Natural killer cell treated with Interleukin-12 subunit alpha and Interleukin-12 subunit beta and Interleukin-15 and Interleukin-18, amount 100 ng/mL, for 72 hours (primary cell): Measurements from ENCODE around the gene ZBTB20. TPM values are rescaled to one million over a fixed set of nuclear protein-coding genes. Genes with fewer than 3 reads are reported as not detected.

Experiments used
- ATAC-seq, 2 donors: fragments of 150-1000 bp; cut with Tn5 transposase in 1 of 2; sonication (Bioruptor Pico), chemical (Tn5 transposase) in 1 of 2; 2 replicates each; pipeline ENCODE4 v1.10.0; 2021
- DNase-seq: peaks from one replicate; pipeline ENCODE4 v3.0.0; 2022; ENCODE audit warnings: low spot score
- H3K27ac Mint-ChIP-seq, 2 donors: 1 replicate in 1 of 2; 2 replicates in 1 of 2; pipeline ENCODE4 v1.8.0; 2022; ENCODE audit warnings: mixed read lengths in 2 of 2, mild to moderate bottlenecking in 1 of 2, moderate library complexity in 1 of 2
- H3K27me3 Mint-ChIP-seq, 2 donors: 1 replicate in 1 of 2; 2 replicates in 1 of 2; pipeline ENCODE4 v1.8.0; 2022; ENCODE audit warnings: mixed read lengths in 2 of 2
- H3K36me3 Mint-ChIP-seq: one replicate; pipeline ENCODE4 v1.8.0; 2022; ENCODE audit warnings: mixed read lengths
- H3K4me1 Mint-ChIP-seq, 2 donors: 1 replicate in 1 of 2; 2 replicates in 1 of 2; pipeline ENCODE4 v1.8.0; 2022; ENCODE audit warnings: low read depth in 2 of 2, mixed read lengths in 2 of 2, mild to moderate bottlenecking in 1 of 2
- H3K4me3 Mint-ChIP-seq: one replicate; pipeline ENCODE4 v1.8.0; 2022; ENCODE audit warnings: mixed read lengths
- H3K9me3 Mint-ChIP-seq: 2 replicates; pipeline ENCODE4 v1.8.0; 2022; ENCODE audit warnings: mixed read lengths
- total RNA-seq, 2 donors: library from RNA; stranded (reverse); gene quantifications; one replicate each; pipeline ENCODE4 v1.2.3, GENCODE V29; 2022

Gene ZBTB20
- total RNA-seq, 2 donors from 2014 or later = 8.7 to 14.2 TPM

- no peak for DNase-seq
- H3K9me3 Mint-ChIP-seq = no peaks in the 10 kb centered on the region
- no peak overlapping the region for H3K4me3 Mint-ChIP-seq
- no peak overlapping the region for H3K27ac Mint-ChIP-seq
- H3K36me3 Mint-ChIP-seq = no peaks in the 10 kb centered on the region
- H3K27me3 Mint-ChIP-seq = no peaks in the 10 kb centered on the region
- H3K4me1 Mint-ChIP-seq = peaks cover 0 to 4% of the 10 kb centered on the region in 2 donors
- no peak for ATAC-seq
These were observed 527.3 kb downstream of the ZBTB20 start for GRCh38 chr3:114619771-114620170.

DNA sequence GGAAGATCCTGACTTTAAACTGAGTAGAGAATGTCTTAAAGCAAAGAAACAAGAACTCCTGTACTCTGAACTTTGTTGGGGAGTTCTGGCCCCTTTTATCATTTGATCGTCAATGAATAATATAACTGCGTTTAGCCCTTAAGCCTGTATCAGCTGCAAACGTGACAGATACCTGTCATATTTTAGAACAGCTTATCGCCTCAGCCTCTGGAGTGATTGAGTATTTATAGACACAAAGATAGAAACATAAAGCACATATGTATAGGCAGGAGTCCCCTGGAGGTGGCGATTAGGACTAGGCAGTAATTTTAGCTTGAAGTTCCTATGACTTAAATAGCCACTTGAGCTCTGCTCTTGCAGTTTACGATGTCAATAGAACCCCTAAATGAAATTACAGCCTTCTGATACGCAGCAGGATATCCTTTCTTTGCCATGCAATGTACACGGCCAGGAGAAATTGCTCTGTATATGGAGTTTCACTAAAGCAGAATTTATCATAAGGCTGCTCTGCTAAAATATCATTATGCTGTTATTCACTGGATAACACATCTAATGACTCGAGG is 531.5 kb downstream of the ZBTB20 start:
- Mint-ChIP-seq H3K27me3 (no peaks in the 10 kb centered on the region), H3K27ac (no peak overlapping the region), H3K4me1 (no peaks in the 10 kb centered on the region), H3K9me3 (peaks cover 4% of the 10 kb centered on the region), H3K36me3 (no peaks in the 10 kb centered on the region), H3K4me3 (no peak overlapping the region)
- no peak for DNase-seq
- no peak for ATAC-seq

DNA sequence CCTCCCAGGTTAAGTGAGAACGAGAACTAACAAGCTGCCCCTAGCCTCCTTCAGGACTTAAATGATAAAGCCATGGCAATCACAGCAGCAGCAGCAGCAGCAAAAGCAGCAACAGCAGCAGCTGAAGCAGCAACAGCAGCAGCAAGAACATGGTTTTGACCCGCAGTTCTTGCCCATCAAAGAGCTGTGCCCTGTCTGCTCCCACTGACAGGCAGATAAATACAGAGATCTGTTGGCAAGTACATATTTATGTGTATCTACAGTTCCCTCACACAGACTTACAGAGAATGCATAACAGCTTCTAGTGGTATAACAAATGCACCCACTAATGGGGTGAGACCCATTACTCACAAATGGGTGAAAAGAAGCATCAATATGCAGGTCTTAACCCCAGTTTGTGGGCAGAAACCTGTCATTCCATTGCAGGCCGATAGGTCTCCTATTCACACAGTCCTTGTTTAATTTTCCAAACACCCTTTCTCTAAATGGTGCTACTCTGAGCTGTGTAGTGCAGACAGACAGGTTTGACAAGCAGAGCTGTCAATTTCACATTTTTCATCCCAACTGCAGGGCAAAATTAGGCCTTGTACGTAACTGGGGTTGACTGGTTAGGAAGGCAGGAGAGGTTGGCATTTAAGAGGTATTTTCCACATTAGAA is 537.0 kb downstream of the ZBTB20 start:
- ATAC-seq (no peak), DNase-seq (no peak)
- H3K9me3 Mint-ChIP-seq = peaks cover 4% of the 10 kb centered on the region
- no peaks in the 10 kb centered on the region for H3K27me3 Mint-ChIP-seq
- no peak overlapping the region for H3K27ac Mint-ChIP-seq
- H3K4me3 Mint-ChIP-seq = no peak overlapping the region
- H3K36me3 Mint-ChIP-seq = no peaks in the 10 kb centered on the region
- H3K4me1 Mint-ChIP-seq = no peaks in the 10 kb centered on the region

GRCh38 chr3:114608293-114608692 is 538.8 kb downstream of the ZBTB20 start:
- Mint-ChIP-seq H3K4me1 (no peaks in the 10 kb centered on the region), H3K27me3 (no peaks in the 10 kb centered on the region), H3K4me3 (no peak overlapping the region), H3K36me3 (no peaks in the 10 kb centered on the region), H3K9me3 (peaks cover 4% of the 10 kb centered on the region), H3K27ac (no peak overlapping the region)
- no peak for DNase-seq
- ATAC-seq = no peak

- no peaks in the 10 kb centered on the region for H3K27me3 Mint-ChIP-seq
- no peak for DNase-seq
These were observed 540.8 kb downstream of the ZBTB20 start for GRCh38 chr3:114606336-114606735.

GRCh38 chr3:114600571-114600970 is 546.5 kb downstream of the ZBTB20 start:
- ATAC-seq = no peak
- H3K27ac Mint-ChIP-seq = no peak overlapping the region
- no peaks in the 10 kb centered on the region for H3K36me3 Mint-ChIP-seq

More at GRCh38 chr3:114606336-114606735, 540.8 kb downstream of the ZBTB20 start:
- Mint-ChIP-seq H3K4me1 (no peaks in the 10 kb centered on the region), H3K4me3 (no peak overlapping the region), H3K36me3 (no peaks in the 10 kb centered on the region), H3K9me3 (no peaks in the 10 kb centered on the region), H3K27ac (no peak overlapping the region)
- no peak for ATAC-seq

DNA sequence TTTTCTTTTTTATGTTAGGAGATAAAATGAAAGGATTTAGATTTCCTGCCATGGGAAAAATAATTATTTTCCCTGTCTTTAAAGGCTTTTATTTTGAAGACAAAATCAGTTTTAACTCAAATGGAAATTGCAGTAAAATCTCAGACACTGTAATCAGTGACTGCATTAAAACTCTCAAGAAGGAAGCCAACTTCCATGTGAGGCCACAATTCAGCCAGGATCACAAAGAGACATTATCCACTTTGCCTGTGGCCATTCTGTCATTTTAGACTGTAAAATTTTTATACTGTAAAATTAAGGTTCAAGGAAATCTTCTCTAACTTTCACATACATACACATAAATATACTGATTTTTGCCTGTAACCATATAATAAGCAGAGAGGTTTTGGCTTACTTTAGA is 549.2 kb downstream of the ZBTB20 start:
- Mint-ChIP-seq H3K27me3 (no peaks in the 10 kb centered on the region), H3K9me3 (no peaks in the 10 kb centered on the region), H3K36me3 (no peaks in the 10 kb centered on the region), H3K4me3 (no peak overlapping the region), H3K27ac (no peak overlapping the region), H3K4me1 (no peaks in the 10 kb centered on the region)
- ATAC-seq (no peak), DNase-seq (no peak)

More at GRCh38 chr3:114600571-114600970, 546.5 kb downstream of the ZBTB20 start:
- no peaks in the 10 kb centered on the region for H3K4me1 Mint-ChIP-seq
- H3K4me3 Mint-ChIP-seq = no peak overlapping the region
- no peaks in the 10 kb centered on the region for H3K9me3 Mint-ChIP-seq
- no peak for DNase-seq
- no peaks in the 10 kb centered on the region for H3K27me3 Mint-ChIP-seq

- no peak for ATAC-seq
- no peak overlapping the region for H3K27ac Mint-ChIP-seq
- H3K27me3 Mint-ChIP-seq = no peaks in the 10 kb centered on the region
- H3K36me3 Mint-ChIP-seq = no peaks in the 10 kb centered on the region
- no peaks in the 10 kb centered on the region for H3K9me3 Mint-ChIP-seq
- no peak for DNase-seq
- no peak overlapping the region for H3K4me3 Mint-ChIP-seq
- no peaks in the 10 kb centered on the region for H3K4me1 Mint-ChIP-seq
These were observed 550.1 kb downstream of the ZBTB20 start for GRCh38 chr3:114597012-114597411.

DNA sequence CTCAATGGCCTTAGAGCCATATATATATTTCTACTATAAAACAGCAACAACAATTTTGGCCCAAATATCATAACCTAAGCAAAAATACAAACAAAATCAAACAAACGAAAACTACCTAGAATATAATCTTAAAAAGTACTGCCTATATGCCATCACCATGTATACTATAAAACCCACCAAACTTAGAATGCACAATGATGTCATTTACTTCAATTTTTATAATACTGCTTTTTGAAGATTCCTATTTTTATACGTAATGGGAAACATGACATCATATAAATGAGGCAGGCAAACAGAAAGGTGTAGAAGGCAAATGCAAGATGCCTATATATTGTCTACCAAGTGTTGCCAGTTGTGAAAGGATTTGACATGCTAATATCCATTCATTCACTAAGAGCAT is 550.9 kb downstream of the ZBTB20 start:
- Mint-ChIP-seq H3K36me3 (no peaks in the 10 kb centered on the region), H3K9me3 (no peaks in the 10 kb centered on the region)

DNA sequence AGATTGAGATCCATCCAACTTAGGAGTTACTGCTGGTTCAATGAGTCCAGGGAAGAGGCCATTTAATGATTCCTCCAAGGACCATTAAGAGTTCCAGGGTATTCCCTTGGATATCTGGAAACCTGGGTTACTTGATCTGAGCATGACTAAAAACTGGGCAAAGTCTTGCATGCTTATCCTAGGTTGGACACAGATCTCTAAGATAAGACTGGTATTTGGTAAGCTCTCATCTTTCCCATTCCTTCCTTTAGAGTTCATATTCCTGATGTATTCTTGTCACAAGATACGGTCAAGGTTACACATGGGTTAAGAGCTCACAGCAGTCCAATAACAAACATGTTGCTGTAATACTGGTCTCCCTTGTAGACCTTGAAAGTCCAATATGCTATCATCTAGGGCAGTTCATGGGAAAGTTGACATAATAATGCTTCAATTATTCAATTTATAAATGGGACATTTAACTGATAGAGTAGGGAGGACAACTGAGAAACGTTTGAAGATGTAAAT is 551.5 kb downstream of the ZBTB20 start:
- no peaks in the 10 kb centered on the region for H3K9me3 Mint-ChIP-seq
- ATAC-seq (no peak), DNase-seq (no peak)
- no peak overlapping the region for H3K27ac Mint-ChIP-seq
- H3K27me3 Mint-ChIP-seq = no peaks in the 10 kb centered on the region
- no peaks in the 10 kb centered on the region for H3K36me3 Mint-ChIP-seq
- H3K4me3 Mint-ChIP-seq = no peak overlapping the region
- no peaks in the 10 kb centered on the region for H3K4me1 Mint-ChIP-seq

More for the DNA sequence above, 550.9 kb downstream of the ZBTB20 start:
- DNase-seq (no peak), ATAC-seq (no peak)
- H3K4me3 Mint-ChIP-seq = no peak overlapping the region
- H3K4me1 Mint-ChIP-seq = no peaks in the 10 kb centered on the region
- H3K27ac Mint-ChIP-seq = no peak overlapping the region
- H3K27me3 Mint-ChIP-seq = no peaks in the 10 kb centered on the region

DNA sequence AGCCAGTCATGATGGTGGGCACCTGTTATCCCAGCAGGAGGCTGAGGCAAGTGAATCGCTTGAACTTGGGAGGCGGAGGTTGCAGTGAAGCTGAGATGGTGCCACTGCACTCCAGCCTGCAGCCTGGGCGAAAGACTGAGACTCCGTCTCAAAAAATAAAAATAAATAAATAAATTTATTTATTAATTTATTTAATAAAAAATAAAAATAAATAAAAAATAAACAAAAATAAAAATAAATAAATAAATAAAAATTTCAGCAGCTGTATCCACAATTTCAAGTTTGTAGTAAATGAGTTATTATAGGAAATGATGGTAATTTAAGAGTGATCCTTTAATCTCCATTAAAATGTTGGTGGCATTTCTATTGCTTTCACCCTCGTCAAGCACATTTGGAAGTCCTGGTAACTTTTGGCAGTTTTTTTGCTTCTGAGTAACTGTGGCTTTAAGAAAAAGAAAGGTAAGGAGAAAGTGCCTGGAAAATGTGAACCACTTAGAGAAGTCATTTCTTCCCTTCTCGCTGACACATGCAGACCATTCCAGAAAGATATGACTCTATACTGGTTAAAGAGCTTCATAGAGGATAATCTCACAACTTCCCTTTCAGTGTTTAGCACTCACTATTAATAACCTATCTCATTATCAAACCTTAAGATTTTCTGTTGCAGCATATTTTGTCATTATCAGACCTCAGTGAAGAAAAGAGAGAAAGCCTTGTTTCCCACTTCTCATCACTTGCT is 556.6 kb downstream of the ZBTB20 start:
- no peak for ATAC-seq
- H3K9me3 Mint-ChIP-seq = no peaks in the 10 kb centered on the region

DNA sequence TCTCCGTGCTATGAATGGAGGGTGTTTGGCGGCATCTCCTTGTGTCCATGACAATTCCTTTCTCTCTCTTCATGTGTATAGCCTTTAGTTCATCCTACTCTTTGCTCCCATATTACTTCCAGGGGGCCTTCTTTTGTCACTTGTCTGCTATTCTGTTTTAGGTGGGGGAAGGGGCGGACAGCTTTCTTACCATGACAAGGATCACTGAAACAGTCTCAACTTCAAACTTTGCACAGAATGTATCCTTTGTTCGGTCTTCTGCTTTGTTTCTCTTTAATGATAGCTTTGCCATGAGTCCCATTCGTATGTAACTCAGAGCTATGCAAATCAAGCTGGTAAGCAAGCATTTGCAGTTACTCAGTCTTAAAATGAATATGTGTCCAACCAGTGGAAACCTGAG is 559.1 kb downstream of the ZBTB20 start:
- Mint-ChIP-seq H3K27ac (no peak overlapping the region), H3K36me3 (no peaks in the 10 kb centered on the region), H3K9me3 (no peaks in the 10 kb centered on the region), H3K4me1 (peaks cover under 1 to 2% of the 10 kb centered on the region in 2 donors), H3K27me3 (no peaks in the 10 kb centered on the region), H3K4me3 (no peak overlapping the region)
- no peak for DNase-seq
- no peak for ATAC-seq

More for the DNA sequence above, 556.6 kb downstream of the ZBTB20 start:
- H3K27me3 Mint-ChIP-seq = no peaks in the 10 kb centered on the region
- no peaks in the 10 kb centered on the region for H3K36me3 Mint-ChIP-seq
- H3K4me1 Mint-ChIP-seq = no peaks in the 10 kb centered on the region
- H3K27ac Mint-ChIP-seq = no peak overlapping the region
- no peak overlapping the region for H3K4me3 Mint-ChIP-seq
- no peak for DNase-seq

DNA sequence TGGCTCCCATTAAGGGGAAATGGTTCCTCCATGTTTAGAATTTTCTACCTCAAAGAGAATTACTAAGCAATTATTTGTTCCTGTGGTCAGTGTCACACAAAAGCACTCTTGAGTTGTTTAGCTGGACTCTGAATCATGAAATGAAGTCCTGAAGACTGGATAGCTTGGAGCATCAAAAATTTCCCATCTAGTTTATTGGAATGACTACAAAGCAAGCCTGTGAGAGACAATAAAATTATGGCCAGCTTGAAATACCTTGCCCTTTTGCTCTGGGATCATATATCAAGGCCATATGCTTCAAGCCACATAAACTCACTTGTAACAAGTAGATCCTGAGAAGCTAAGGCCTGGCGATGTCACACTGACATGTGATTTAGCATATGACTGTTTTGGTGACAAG is 561.0 kb downstream of the ZBTB20 start:
- no peaks in the 10 kb centered on the region for H3K36me3 Mint-ChIP-seq
- peaks cover 4 to 5% of the 10 kb centered on the region in 2 donors for H3K4me1 Mint-ChIP-seq
- no peak for DNase-seq
- no peaks in the 10 kb centered on the region for H3K9me3 Mint-ChIP-seq
- no peak for ATAC-seq
- no peaks in the 10 kb centered on the region for H3K27me3 Mint-ChIP-seq
- no peak overlapping the region for H3K27ac Mint-ChIP-seq
- H3K4me3 Mint-ChIP-seq = no peak overlapping the region

DNA sequence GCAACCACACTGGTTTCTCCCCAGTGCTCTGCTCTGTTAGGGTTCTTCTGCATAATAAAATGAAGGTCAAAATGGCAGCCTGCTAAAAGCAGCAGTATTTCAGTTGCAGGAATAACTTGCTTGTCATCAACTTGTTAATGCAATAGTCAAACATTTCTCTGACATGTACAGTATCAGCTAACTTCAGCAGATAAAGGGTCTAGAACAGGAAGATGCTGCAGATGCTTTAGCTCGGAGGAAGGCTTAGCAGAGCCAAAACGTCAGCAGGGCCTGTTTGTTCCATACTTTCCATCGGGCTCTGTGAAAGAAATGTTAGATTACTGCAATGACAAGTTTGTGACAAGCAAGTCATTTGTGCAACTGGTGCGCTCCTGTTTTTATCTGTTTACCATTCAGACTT is 561.4 kb downstream of the ZBTB20 start:
- no peaks in the 10 kb centered on the region for H3K27me3 Mint-ChIP-seq
- H3K36me3 Mint-ChIP-seq = no peaks in the 10 kb centered on the region
- no peak overlapping the region for H3K4me3 Mint-ChIP-seq
- H3K27ac Mint-ChIP-seq = no peak overlapping the region
- H3K4me1 Mint-ChIP-seq = peaks cover 4 to 5% of the 10 kb centered on the region in 2 donors
- ATAC-seq (no peak), DNase-seq (no peak)
- no peaks in the 10 kb centered on the region for H3K9me3 Mint-ChIP-seq
